Fibroblast of skin of back (primary cell): Measurements from ENCODE around the gene GPC5. TPM values are rescaled to one million over a fixed set of nuclear protein-coding genes. Genes with fewer than 3 reads are reported as not detected.
"Not testable (repeated sequence)": the region's sequence is repeated elsewhere in the genome, so short reads cannot be mapped to it uniquely, and the experiment has no call there.

Source experiments
- DNase-seq: peaks from one replicate; pipeline ENCODE4 v3.0.0-alpha.2; 2013
- polyA plus RNA-seq, 2 experiments: library from polyadenylated mRNA; unstranded; fragments of 120-200 nt; gene quantifications; one replicate each; pipeline ENCODE4 v1.2.1, GENCODE V29; 2013; ENCODE audit not compliant: insufficient read length in 2 of 2

Gene GPC5
- 0.04 TPM for polyA plus RNA-seq (2013, experiment 1 of 2; ENCODE audit: insufficient read length)
- polyA plus RNA-seq (2013, experiment 2 of 2; ENCODE audit: insufficient read length): 0.18 TPM

- DNase-seq: peak; percentile 64
Observed at GRCh38 chr13:91398413-91399188, at the start of gene GPC5. GPC5 (plus strand) TSS chr13:91398621.

DNA sequence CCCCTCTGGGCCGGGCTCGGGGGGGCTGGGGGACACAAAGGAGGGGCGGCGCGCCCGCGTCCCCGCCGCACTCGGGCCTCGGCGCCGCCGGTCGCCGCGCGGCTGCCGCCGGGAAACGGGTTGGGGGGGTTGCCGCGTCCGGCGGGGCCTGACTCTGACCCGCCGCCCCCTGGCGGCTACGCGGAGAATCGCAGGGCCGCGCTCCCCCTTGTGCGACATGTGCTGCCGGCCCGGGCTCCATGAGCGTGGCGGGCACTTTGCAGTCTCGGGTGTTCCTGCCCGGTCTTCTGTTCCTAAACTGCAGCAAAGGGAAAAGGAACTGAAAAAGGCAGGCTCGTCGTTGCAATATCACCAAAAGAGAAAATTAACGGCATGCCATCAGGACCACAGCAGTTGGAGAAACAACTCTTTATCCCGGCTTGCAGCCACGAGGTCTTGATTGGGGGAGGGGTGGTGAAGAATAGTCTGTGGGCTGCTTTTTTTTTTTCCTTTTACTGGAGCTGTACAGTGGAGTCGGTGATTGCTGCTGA, 49.5 kb upstream of the GPC5 start:
- peak; percentile 83 for DNase-seq

DNA sequence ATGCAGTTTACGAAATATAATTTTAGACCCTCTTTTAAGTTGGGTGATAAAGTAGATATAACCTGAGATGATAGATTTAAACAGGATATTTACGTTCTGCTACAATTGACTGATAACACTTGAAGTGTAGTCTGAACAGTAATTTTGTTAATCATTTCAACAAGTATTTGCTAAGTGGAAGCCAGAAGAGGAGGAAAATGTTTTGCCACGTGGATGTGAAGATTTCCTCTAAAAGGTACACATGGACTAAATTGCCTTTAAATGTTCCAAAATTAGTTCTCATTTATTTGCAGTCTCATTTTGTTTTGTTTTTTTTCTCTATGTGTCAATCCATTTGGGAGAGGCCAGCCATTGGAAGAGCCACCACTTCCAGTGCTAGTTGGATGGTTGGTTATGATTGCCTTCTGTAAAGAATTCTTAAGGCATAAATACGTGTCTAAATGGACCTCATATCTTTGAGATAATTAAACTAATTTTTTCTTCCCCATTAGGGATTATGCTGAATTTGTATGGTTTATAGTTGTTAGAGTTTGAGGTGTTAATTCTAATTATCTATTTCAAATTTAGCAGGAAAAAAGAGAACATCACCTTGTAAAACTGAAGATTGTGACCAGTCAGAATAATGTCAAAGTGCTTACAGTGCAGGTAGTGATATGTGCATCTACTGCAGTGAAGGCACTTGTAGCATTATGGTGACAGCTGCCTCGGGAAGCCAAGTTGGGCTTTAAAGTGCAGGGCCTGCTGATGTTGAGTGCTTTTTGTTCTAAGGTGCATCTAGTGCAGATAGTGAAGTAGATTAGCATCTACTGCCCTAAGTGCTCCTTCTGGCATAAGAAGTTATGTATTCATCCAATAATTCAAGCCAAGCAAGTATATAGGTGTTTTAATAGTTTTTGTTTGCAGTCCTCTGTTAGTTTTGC, 48.2 kb upstream of the GPC5 start:
- DNase-seq: no peak

DNA sequence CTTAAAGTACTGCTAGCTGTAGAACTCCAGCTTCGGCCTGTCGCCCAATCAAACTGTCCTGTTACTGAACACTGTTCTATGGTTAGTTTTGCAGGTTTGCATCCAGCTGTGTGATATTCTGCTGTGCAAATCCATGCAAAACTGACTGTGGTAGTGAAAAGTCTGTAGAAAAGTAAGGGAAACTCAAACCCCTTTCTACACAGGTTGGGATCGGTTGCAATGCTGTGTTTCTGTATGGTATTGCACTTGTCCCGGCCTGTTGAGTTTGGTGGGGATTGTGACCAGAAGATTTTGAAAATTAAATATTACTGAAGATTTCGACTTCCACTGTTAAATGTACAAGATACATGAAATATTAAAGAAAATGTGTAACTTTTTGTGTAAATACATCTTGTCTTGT, 47.3 kb upstream of the GPC5 start:
- no peak for DNase-seq

- DNase-seq: no peak
Observed at GRCh38 chr13:91351980-91352379, 46.4 kb upstream of the GPC5 start.

DNA sequence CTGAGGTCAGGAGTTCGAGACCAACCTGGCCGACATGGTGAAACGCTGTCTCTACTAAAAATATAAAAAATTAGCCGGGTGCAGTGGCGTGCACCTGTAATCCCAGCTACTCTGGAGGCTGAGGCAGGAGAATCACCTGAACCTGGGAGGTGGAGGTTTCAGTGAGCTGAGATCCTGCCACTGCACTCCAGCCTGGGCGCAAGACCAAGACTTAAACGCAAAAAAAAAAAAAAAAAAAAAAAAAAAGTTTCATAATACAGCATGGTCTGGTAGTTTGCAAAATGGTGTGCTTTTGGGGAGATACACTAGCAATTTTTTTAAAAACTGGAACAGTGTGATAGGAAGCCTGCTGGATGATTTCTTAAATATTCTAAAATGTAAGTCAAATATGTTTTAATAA, 45.5 kb upstream of the GPC5 start:
- not testable (repeated sequence) for DNase-seq

DNA sequence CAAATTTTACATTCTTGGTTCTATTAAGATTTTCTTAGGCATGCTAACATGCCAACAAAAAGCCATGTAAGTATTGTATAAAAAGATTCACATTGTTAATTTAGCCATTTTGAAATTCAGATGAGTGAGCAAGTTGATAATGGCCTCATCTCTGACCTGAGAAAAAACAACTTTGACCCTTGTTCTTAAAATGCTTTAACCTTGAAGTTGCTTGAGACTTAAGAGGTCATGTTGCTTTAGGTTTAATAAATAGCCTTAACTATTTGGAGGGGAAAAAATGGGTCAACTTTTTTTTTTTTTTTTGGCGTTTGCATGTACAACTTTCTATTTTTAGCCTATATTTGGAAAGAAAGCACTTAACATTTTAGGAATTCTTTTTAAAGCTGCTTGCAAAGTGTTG, 44.9 kb upstream of the GPC5 start:
- DNase-seq: no peak

- DNase-seq: no peak
Observed at GRCh38 chr13:91355099-91355825, 43.2 kb upstream of the GPC5 start.

- no peak for DNase-seq
Observed at GRCh38 chr13:91355826-91356710, 42.4 kb upstream of the GPC5 start.

GRCh38 chr13:91356919-91357612, 41.4 kb upstream of the GPC5 start:
- DNase-seq: no peak

DNA sequence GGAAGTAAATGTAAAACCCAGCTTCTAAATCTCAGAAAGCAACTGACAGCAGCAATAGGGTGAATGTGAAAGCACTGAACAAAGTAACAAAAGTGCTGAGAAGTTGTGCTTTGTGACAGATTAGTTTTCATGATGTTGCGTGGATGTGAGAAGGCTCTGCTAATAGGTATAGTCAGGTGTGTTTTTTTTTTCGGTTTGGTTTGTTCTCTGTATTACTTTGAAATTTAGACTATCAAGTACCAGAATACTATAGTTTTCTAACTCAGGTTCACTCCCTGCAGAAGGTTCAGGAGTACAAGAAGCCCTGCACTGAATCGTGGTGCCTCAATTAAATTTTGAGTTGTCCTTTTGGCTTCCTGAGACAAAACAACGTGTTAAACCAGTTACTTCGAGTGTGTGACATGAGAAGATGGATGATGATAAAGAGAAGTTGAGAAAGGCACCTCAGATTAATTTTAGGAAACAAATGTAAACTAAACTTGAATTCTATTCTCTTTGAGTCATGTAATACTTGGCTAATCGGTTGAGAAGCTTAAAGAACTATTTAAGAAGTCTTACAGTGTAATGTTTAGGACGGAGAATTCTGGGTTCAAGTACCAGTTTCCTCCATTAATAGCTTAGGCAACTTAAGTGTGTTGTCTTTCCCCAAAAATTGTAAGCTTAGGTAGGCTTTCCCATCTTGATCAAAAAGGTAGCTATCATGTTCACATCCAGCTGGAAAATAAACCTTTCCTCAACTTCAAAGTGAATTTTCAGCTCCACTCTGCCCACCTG, 40.6 kb upstream of the GPC5 start:
- no peak for DNase-seq

- DNase-seq: no peak
Observed at GRCh38 chr13:91358387-91358782, 40.0 kb upstream of the GPC5 start.

DNA sequence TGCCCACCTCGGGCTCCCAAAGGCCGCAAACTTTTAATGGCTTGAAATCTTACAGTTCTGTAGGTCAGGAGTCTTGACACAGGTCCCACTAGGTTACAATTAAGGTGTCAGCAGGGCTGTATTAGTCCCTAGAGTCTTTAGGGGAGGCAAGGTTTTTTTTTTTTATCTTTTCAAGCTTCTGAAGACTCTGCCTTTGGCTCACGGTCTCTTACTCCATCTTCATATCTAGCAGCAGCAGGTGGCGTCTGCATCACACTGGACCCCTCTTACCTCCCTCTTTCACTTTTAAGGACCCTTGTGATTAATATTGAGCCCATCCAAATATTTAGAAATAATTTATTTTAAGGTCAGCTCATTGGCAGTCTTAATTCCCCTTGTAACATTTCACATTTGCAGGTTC, 39.3 kb upstream of the GPC5 start:
- no peak for DNase-seq

DNA sequence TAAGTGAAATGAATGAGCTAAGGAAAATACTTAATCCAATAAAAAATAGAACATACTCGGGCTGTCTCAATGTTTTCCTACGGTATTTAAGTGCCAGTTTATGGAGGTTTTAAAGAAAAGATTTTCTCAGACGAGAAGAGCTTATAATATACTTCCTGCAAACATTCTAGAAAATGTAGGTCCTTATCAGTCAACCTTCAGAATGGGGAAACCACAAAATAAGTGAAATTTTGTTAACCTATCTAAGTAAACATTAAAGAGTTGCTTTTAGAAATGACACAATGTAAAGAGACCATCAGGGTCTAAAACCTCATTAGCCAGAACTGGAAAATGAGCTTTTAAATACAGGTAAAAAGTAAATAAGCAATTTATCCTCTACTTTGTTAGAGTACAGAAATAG, 38.8 kb upstream of the GPC5 start:
- DNase-seq: no peak

DNA sequence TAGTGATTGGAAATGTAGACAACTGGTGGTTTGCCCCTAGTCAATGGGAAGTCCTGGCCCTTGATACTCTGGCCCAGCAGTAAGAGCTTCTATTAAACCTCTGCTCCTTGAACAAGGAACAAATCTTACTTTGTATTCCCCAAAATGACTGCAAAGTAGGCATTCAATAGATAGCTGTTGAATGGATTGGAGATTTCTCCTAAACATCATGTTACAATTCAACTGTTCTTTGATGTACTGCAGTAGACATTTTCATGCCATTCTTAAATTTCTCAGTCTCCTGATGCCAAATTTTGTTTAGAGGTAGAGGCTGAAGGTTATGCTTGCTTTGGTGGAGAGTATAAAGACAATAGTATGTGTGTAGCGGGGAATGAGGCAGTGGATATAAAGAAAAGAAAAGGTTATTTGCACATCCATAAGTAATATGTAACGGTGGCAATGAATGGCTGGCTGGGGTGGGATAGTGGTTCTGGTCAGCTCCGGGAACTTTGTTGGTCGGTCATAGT, 38.1 kb upstream of the GPC5 start:
- DNase-seq: no peak

DNA sequence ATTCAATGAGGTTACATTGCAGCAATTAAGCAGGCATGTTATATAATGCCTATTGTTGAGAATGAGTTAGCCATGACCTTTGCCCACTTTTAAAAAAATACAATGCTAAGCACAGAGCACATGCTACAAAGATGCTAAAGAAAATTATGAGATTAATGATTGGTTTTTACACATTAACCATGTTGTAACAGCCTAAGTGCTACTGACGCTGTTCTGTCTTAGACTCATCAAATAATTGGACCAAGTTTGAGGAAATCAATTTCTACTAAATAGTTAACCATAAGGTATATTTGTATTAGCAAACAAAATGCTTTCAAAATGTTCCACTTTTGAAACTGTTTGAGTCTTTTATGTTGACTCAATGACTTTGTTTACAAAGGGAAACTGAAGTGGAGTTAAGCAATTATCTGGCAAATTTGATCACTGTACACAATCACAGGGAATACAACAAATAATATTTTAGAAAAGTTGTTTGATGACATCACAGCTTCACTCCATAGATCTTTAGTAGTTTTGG, 36.6 kb upstream of the GPC5 start:
- DNase-seq: no peak

- DNase-seq: no peak
Observed at GRCh38 chr13:91362908-91363307, 35.5 kb upstream of the GPC5 start.

DNA sequence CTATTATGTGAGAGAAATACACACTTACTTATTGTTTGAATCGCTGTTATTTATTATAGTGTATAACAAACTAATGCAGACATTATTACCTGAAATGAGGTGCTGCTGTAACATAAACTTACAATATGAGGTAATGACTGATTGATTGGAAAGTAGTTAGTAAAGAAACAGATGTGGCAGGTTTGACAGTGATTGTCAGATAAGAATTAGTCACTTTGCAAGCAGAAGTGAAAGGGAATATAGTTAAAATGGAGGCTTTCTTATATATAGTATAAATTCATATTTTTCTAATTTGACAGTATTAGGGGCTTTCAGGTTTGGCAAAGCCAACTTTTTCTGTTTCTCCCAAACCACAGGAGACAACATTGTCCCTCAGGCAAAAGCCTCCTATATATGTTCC, 30.3 kb upstream of the GPC5 start:
- DNase-seq: no peak

- peak; percentile 72 for DNase-seq
Observed at GRCh38 chr13:91368676-91369440, 29.6 kb upstream of the GPC5 start.
